ENCODE results near the gene TNFRSF11A. TPM values are rescaled to one million over a fixed set of nuclear protein-coding genes. Genes with fewer than 3 reads are reported as not detected.

TNFRSF11A gene
- total RNA-seq, 1 experiment from 2014 or later = 3.2 TPM

DNA sequence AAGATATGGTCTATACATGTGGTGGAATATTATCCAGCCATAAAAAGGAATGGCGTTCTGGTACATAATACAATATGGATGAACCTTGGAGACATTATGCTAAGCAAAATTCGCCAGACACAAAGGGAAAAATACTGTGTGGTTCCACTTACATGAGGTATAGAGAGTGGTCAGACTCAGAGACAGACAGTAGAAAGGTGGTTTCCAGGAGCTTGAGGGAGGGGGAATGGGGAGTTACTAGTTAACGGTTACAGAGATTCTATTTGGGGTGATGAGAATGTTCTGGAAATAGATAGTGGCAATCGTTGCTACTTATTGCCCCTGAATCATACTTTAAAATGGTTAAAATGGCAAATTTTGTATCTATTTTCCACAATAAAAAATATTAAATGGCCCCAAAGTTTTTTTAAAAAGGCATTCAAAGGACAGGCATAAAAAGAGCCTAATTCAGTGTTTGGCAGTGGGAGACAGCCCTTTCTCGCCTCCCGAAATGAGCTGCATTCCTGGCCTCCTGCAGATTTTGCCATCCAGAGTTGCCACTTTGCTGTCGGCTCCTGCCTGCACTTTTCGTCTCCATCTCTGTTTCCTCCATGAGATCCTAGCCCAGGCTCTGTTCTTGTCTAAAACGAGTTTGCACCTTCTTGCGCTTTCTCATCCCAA lies 13.5 kb downstream of the TNFRSF11A start:
- no peak overlapping the region for H2AFZ ChIP-seq (ENCODE audit: low read depth, low read length, poor library complexity, severe bottlenecking)
- H3K27me3 ChIP-seq (ENCODE audit: insufficient read depth, low read length) = no peaks in the 10 kb centered on the region
- no peak overlapping the region for H3K4me3 ChIP-seq (replicated peaks in 1 of 2; ENCODE audit: low read depth in 1 of 2, low read length in 2 of 2)
- no peaks in the 10 kb centered on the region for H4K20me1 ChIP-seq (ENCODE audit: insufficient read depth)
- no peak overlapping the region for H3K9ac ChIP-seq (ENCODE audit: low read length)
- no peaks in the 10 kb centered on the region for H3K79me2 ChIP-seq (ENCODE audit: insufficient read depth, low read length)
- H3K36me3 ChIP-seq (ENCODE audit: control insufficient read depth in 1 of 2, insufficient read depth in 2 of 2, low read length in 2 of 2) = no peaks in the 10 kb centered on the region
- no peaks in the 10 kb centered on the region for H3K9me3 ChIP-seq (ENCODE audit: control insufficient read depth in 1 of 2, insufficient read depth in 1 of 2, low read depth in 1 of 2, low read length in 2 of 2)
- ChIA-PET RAD21 (ENCODE audit: low non-redundant PET in 1 of 2, low total read pairs in 2 of 2, uncharacterized antibody in 2 of 2, unreplicated experiment in 2 of 2) (no interaction called here), POLR2A (no interaction called here), CTCF (interaction anchor here (1.3 kb wide), 1 partner anchor 21 kb away, joined by 3 read pairs; no protein-coding TSS in a partner anchor)
- intact Hi-C loops (cut with micrococcal nuclease) = no loop called here
- DNase-seq (ENCODE audit: low read depth, low spot score) = no peak
- TF ChIP-seq, protein P1, sequence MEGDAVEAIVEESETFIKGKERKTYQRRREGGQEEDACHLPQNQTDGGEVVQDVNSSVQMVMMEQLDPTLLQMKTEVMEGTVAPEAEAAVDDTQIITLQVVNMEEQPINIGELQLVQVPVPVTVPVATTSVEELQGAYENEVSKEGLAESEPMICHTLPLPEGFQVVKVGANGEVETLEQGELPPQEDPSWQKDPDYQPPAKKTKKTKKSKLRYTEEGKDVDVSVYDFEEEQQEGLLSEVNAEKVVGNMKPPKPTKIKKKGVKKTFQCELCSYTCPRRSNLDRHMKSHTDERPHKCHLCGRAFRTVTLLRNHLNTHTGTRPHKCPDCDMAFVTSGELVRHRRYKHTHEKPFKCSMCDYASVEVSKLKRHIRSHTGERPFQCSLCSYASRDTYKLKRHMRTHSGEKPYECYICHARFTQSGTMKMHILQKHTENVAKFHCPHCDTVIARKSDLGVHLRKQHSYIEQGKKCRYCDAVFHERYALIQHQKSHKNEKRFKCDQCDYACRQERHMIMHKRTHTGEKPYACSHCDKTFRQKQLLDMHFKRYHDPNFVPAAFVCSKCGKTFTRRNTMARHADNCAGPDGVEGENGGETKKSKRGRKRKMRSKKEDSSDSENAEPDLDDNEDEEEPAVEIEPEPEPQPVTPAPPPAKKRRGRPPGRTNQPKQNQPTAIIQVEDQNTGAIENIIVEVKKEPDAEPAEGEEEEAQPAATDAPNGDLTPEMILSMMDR (IDR thresholded peaks at IDR 0.05 in 2 of 3, conservative IDR thresholded peaks at IDR 0.05 in 1 of 3; ENCODE audit: borderline replicate concordance in 1 of 3, insufficient read depth in 1 of 3, low read depth in 2 of 3, low read length in 2 of 3) = no peak
- TF ChIP-seq ZFX (IDR thresholded peaks at IDR 0.05) (no peak), SP1 (IDR thresholded peaks at IDR 0.05; ENCODE audit: low read depth) (no peak), SRF (IDR thresholded peaks at IDR 0.05; ENCODE audit: low read depth) (no peak), RAD21 (IDR thresholded peaks at IDR 0.05; ENCODE audit: low read depth) (no peak), REST (IDR thresholded peaks at IDR 0.05; ENCODE audit: low read depth) (no peak)
- BruUV-seq (replicated peaks) = no TSS peak
- ATAC-seq = no peak
- H3K4me2 ChIP-seq (ENCODE audit: low read length) = no peak overlapping the region
- H3K9me2 ChIP-seq (ENCODE audit: insufficient read depth) = no peaks in the 10 kb centered on the region
- peaks cover 9 to 15% of the 10 kb centered on the region in 2 experiments for H3K4me1 ChIP-seq (ENCODE audit: control insufficient read depth in 1 of 2, insufficient read depth in 2 of 2, low read length in 2 of 2)
- no peak overlapping the region for H3K27ac ChIP-seq (ENCODE audit: low read depth, low read length)

All from HCT116 (cell line).